Right hindlimb (tissue), 1 donor: ENCODE measurements around the gene CHURC1.

Experiments used
- DNase-seq: peaks from one replicate; pipeline ENCODE4 v3.0.0-alpha.2; 2018

Gene CHURC1

GRCh38 chr14:64939817-64940190 is 25.5 kb downstream of the CHURC1 start:
- no peak for DNase-seq

GRCh38 chr14:64940336-64940910 is 26.2 kb downstream of the CHURC1 start:
- no peak for DNase-seq

GRCh38 chr14:64942531-64943111 is 28.4 kb downstream of the CHURC1 start, which contains the start of gene GPX2:
GPX2 (minus strand) TSS chr14:64942745; CDS start chr14:64942726, 19 bp downstream.
- DNase-seq = no peak

- no peak for DNase-seq
These were observed 29.3 kb downstream of the CHURC1 start for GRCh38 chr14:64943556-64943955.

GRCh38 chr14:64944041-64944440 is 29.8 kb downstream of the CHURC1 start:
- DNase-seq = no peak

DNA sequence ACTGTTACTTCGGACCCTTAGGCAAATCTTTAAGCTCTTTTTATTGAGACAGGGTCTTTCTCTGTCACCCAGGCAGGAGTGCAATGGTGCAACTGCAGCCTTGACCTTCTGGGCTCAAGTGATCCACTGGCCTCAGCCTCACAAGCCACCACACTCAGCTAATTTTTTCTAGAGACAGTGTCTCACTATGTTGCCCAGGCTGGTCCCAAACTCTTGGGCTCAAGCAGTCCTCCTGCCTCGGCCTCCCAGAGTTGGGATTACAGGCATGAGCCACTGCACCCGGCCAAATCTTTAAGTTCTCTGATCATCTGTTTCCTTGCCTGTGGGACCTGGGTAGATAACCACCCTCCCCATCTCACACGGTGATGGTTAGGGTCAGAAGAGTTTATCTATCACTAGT is 30.6 kb downstream of the CHURC1 start:
- DNase-seq = no peak

- DNase-seq = no peak
These were observed 31.4 kb downstream of the CHURC1 start for GRCh38 chr14:64945431-64946178.

GRCh38 chr14:64946310-64947045 is 32.2 kb downstream of the CHURC1 start:
- no peak for DNase-seq

DNA sequence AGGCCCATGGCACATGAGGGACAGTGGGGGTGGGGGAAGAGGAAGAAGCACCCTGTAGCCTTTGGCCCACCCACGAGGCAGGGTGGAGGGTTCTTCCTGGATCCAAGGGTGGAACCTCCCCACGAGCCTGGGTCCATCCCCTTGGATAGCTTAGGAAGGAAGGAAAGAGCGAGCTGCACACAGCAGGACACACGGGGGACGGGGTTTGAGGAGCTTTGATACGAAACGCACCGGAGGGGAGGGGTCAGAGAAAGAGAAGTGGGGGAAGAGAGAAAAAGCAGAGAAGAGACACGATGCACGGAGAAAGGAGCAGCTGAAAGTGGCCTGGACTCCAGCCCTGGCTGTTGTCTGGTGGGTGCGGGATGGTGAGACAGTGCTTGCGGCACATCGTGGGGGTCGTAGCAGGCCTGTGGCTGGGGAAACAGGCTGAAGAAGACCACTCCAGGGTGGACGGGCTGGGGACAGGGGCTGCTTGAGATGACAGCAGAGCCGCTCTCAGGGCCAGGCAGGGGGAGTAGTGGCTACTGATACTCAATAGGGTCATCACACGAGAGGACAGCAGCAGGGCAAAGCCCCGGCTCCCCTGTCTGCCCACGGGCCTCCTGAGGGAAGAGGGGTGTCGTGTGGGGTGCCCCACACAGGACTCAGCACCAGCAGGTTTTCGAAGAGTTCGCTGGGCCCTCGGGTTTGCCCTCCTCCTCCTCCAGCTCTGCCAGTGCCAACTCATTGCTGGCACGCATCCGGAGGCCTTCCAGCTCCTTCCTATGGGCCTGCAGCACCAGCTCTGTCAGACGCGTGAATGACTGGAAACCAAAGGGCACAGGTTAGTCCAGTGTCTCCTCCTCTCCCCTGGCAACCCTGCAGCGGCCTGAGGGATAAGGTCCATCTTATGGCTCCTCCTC is 33.7 kb downstream of the CHURC1 start:
- DNase-seq = no peak

DNA sequence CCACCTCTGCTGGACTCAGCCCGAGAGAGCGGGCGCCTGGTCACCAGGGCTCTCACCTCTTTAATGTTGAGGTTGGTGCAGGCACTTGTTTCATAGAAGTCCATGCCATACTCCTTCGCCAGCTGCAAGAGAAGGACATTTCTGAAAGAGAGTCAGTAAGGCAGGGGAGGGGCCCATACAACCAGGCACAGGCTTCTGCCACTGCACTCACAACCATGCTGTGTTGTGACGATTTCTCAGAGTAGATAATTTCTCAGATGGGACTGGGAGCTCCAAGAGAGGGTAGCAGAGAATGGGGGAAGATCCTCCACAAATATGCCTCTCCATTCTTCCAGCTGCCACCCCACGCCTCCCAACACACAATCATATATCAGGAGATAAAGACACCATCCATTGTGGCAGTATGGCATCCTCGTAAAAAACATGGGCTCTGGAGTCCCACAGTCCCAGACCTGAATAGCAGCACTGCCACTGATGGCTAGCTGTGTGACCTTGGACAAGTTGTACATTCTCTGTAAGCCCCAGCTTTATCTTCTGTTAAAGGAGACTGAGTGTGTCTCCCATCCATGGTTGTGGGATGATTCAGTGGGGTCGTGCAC is 34.5 kb downstream of the CHURC1 start:
- DNase-seq = no peak

- DNase-seq = no peak
These were observed 36.6 kb downstream of the CHURC1 start for GRCh38 chr14:64950889-64951288.

DNA sequence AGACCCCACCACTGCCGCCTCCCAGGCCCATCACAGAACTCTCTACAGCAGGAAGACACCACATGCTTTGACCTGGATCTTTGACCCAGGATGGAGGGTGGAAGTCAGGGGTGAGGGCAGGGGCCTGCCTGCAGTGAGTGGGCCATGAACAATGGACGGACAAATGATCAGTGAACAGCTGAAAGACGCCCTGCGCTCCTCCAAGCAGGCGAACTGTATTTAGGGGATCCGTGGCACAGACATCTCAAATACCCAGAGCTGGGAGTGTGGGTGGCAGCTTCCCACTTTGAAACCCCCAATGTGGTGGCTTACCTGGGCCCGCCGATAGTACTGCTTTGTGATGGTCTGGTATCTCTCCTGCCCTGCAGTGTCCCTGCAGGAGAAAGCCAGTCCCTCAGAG is 37.0 kb downstream of the CHURC1 start:
- DNase-seq = no peak

DNA sequence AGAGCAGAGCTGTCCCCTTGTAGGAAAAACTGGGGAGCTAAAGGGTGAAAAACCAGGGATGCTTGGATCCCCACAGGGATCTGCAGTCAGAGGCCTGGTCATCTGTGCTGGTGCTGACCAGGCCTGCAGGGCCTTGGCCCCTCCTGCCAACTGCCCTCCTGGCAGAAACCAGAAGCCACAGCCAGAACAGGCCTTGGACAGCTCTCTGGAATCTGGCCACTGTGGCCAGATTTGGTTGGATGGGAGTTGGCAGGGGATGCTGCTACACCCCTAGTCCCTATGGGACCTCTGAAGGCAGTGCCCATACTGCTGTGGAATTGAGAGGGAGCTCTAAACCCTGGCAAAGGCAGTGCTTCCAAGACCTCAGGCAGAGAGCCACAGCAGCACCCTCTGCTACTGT is 37.5 kb downstream of the CHURC1 start:
- no peak for DNase-seq

DNA sequence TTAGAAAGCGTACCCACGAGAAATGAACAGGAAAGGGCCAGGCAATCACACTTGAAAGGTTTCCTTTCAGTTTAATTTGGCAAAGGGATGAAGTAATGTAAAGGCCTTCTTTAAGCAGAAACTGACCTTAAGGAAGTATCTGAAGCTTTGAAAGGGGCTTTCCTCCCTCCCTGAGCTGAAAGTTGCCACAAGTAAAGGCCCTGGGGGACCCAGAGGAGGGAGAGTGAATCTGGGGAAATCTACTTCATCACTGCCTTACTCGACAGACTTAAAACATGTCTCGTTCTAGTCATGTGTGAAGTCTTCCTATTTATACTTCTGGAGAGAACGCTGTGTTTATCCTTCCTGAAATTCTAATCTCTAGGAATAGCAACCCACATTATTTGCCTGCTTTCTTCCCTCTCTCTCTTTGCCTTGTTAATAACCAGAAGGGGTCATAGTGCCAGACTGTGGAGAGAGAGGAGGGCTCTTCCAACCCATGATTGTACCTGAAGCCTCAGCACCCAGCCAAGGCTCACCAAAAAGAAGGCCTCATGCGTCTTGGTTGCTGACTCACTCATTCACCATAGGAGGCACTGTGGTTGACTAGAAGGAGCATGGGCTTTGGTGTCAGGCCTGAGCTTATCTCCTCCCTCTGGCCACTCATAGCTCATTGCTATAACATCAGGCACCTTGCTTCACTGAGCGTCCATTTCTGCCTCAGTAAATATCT is 38.5 kb downstream of the CHURC1 start:
- no peak for DNase-seq

DNA sequence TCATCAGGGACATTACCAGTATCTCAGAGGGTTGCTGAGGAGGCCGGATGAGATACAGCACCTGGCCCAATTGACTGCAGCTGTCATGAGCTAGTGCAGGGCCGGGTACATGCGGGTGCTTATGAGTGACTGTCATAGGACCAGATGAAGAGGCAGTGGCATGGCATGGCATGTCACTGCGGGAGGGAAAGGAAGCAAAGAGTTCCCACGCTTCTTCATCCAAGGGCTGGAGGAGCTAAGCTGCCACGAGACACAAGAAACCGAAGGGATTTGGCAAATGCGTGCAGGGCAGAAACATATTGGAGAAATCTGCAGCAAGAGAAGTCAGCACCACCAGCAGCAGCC is 39.0 kb downstream of the CHURC1 start:
- DNase-seq = no peak

DNA sequence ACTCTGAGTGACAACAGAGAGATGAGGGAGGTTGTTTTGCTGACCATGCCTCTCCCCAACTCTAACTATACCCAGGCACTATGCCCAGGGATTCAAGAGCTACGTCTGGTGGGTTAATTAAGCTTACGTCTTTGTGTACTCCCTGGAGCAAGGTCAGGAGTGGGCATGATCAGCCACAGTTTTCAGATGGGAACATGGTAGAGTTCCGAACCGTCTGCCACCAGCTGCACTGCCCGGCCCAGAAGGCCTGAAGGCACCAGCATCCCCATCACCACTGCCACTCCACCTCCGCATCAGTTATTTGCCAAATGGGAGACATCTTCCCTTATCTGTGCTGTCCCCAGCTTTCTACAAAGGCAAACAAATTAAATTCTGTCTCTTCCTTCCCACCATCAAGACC is 39.4 kb downstream of the CHURC1 start:
- no peak for DNase-seq

DNA sequence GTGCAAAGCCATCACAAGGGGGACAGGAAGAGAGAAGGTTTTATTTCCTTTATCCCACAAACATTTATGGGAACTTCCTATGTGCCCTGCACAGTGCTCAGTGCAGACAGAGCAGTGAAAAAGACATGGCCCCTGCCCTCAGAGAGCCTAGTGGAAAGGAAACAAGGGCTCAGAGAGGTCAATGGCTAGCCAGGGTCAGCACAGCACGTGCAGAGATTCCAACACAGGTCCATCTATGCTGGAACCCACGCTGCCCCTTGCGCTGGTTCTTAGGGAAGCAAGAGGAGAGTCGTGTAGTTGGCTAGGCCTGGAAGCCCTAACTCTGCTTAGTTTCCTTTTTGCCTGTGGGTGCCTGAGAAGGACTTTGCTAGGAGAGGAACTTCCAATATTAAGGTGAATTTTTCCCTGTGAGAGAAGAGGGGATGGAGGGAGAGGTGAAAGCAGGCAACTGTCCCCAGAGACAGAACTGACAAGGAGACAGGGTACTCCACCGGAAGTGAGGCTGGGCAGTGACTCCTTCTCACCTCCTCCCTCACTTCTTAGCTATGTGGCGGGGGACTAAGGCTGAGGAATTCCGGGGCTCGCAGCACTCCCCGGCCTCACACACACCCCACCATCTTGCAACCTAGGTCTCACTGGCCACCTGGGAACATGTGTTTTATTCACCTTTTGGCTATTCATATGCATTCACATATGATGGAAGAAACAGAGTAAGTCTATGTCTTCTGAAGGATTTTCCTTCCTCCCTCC is 40.4 kb downstream of the CHURC1 start:
- no peak for DNase-seq

DNA sequence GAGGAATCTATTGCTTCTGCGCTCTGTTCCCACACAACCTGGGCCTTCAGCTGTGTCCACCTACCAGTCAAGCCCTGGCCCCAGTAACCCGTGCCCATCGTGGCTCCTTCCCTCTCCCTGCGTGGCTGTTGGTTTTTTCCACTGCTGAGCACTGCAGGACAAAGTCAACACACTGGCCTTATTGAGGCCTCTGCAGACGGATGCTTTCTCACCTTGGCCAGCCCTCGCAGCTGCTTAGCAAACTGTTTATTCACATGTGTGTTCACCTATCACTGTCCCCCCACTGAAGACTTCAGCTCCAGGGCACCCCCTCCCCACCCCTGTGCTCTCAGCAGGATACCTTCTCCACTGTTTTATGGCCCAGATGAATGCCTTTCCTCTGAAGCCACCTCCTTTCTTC is 41.0 kb downstream of the CHURC1 start:
- no peak for DNase-seq

- DNase-seq = no peak
These were observed 42.6 kb downstream of the CHURC1 start for GRCh38 chr14:64956697-64957406.

GRCh38 chr14:64958201-64958600 is 43.9 kb downstream of the CHURC1 start:
- DNase-seq = no peak
